PC-3 (cell line): Measurements from ENCODE around the gene BPIFB4. TPM values are rescaled to one million over a fixed set of nuclear protein-coding genes. Genes with fewer than 3 reads are reported as not detected.

Source experiments
- ATAC-seq: fragments of 200-7000 bp; cut with Tn5 transposase; 2 replicates; pipeline ENCODE4 v1.9.1; 2020; ENCODE audit warnings: mild to moderate bottlenecking, moderate library complexity
- BruUV-seq: library from RNA; stranded (reverse); fragments of 400-500 nt; replicated peaks from 2 replicates; lab custom pipeline; 2021; lab: Mats Ljungman, UMichigan
- CTCF ChIA-PET: fragments of 300-600 bp; sonication (Branson Sonifier 250); formaldehyde crosslinking; loops from one replicate; lab custom pipeline; 2022; ENCODE audit warnings: antibody characterized with exemption; lab: Charles Lee
- POLR2A ChIA-PET: fragments of 300-600 bp; sonication (Branson Sonifier 250); formaldehyde crosslinking; loops from one replicate; lab custom pipeline; 2022; ENCODE audit warnings: antibody characterized with exemption; ENCODE audit not compliant: unreplicated experiment; lab: Charles Lee
- DNase-seq: peaks from one replicate; pipeline ENCODE4 v3.0.0-alpha.2; 2015
- H2AFZ ChIP-seq: fragments of 300-600 bp; sonication (generic); 2 replicates; pipeline ENCODE4 v1.6.0; 2016; ENCODE audit warnings: antibody characterized with exemption, low read length
- H3F3A ChIP-seq: fragments of 300-600 bp; sonication (generic); one replicate; pipeline ENCODE4 v1.6.0; 2017; ENCODE audit warnings: antibody characterized with exemption, low read length, control low read depth, mild to moderate bottlenecking; ENCODE audit not compliant: unreplicated experiment
- H3K27ac ChIP-seq: fragments of 300-600 bp; sonication (generic); 2 replicates; pipeline ENCODE4 v1.5.1; 2016; ENCODE audit warnings: mild to moderate bottlenecking, low read length
- H3K27me3 ChIP-seq: fragments of 300-600 bp; sonication (generic); 2 replicates; pipeline ENCODE4 v1.6.1; 2016; ENCODE audit warnings: low read length, mixed read lengths
- H3K36me3 ChIP-seq: fragments of 300-600 bp; sonication (generic); 2 replicates; pipeline ENCODE4 v1.6.1; 2016; ENCODE audit warnings: low read depth, mixed run types, low read length, mixed read lengths
- H3K4me1 ChIP-seq: fragments of 300-600 bp; sonication (generic); 2 replicates; pipeline ENCODE4 v1.5.1; 2016; ENCODE audit warnings: low read length; ENCODE audit not compliant: insufficient read depth
- H3K4me2 ChIP-seq: fragments of 300-600 bp; sonication (generic); 2 replicates; pipeline ENCODE4 v1.6.0; 2016; ENCODE audit warnings: low read length
- H3K4me3 ChIP-seq: fragments of 300-600 bp; sonication (generic); 2 replicates; pipeline ENCODE4 v1.5.1; 2016; ENCODE audit warnings: mild to moderate bottlenecking, low read length, mixed read lengths
- H3K79me2 ChIP-seq: fragments of 300-600 bp; sonication (generic); 2 replicates; pipeline ENCODE4 v1.6.1; 2017; ENCODE audit warnings: low read length, mixed read lengths
- H3K9ac ChIP-seq: fragments of 300-600 bp; sonication (generic); 2 replicates; pipeline ENCODE4 v1.6.0; 2016; ENCODE audit warnings: mild to moderate bottlenecking, low read length
- H3K9me2 ChIP-seq: fragments of 300-600 bp; sonication (generic); replicated peaks from 2 replicates; pipeline ENCODE4 v1.6.1; 2016; ENCODE audit warnings: mixed run types, low read length, mixed read lengths
- H3K9me3 ChIP-seq: fragments of 300-600 bp; sonication (generic); 2 replicates; pipeline ENCODE4 v1.6.1; 2016; ENCODE audit warnings: low read length, mixed read lengths
- H4K20me1 ChIP-seq: fragments of 300-600 bp; sonication (generic); 2 replicates; pipeline ENCODE4 v1.6.1; 2016; ENCODE audit warnings: low read length, mixed read lengths
- CTCF ChIP-seq: fragments of 300-600 bp; sonication (generic); conservative IDR thresholded peaks from 2 replicates; pipeline ENCODE4 v1.5.1; 2017; ENCODE audit warnings: antibody characterized with exemption, low read depth, mild to moderate bottlenecking, low read length
- EZH2 ChIP-seq: fragments of 300-600 bp; sonication (generic); IDR thresholded peaks from one replicate; pipeline ENCODE4 v1.6.1; 2017; ENCODE audit warnings: antibody characterized with exemption, mild to moderate bottlenecking, low read length; ENCODE audit not compliant: unreplicated experiment
- EZH2phosphoT487 ChIP-seq: fragments of 300-600 bp; sonication (generic); IDR thresholded peaks from 2 replicates; pipeline ENCODE4 v1.6.1; 2018; ENCODE audit warnings: mild to moderate bottlenecking, antibody characterized with exemption, low read length, borderline replicate concordance
- intact Hi-C: fragments of 100-400 bp; cut with micrococcal nuclease; formaldehyde crosslinking; loops from 2 replicates; pipeline ENCODE4 v1.9.0; 2023
- total RNA-seq: library from RNA; depleted of rRNA; stranded (reverse); fragments of >200 nt; gene quantifications from 2 replicates; pipeline ENCODE4 v1.2.3, GENCODE V29; 2014; rRNA removed

BPIFB4 gene
- total RNA-seq, 1 experiment from 2014 or later: not detected

- no peaks in the 10 kb centered on the region for H3K79me2 ChIP-seq
- peaks cover 70% of the 10 kb centered on the region for H3K27me3 ChIP-seq
- no peaks in the 10 kb centered on the region for H3K36me3 ChIP-seq
- no TSS peak for BruUV-seq
- ATAC-seq (no peak), DNase-seq (no peak)
- CTCF ChIA-PET: no interaction called here
- no peaks in the 10 kb centered on the region for H3F3A ChIP-seq
- H3K9ac ChIP-seq: no peak overlapping the region
- no peak for TF ChIP-seq EZH2
- TF ChIP-seq EZH2phosphoT487: no peak
- TF ChIP-seq CTCF: no peak
- H3K9me3 ChIP-seq: no peaks in the 10 kb centered on the region
- POLR2A ChIA-PET: no interaction called here
- no peak overlapping the region for H2AFZ ChIP-seq
- no peaks in the 10 kb centered on the region for H3K4me1 ChIP-seq
- no peaks in the 10 kb centered on the region for H3K9me2 ChIP-seq
- H3K27ac ChIP-seq: no peak overlapping the region
- no peak overlapping the region for H3K4me3 ChIP-seq
- H3K4me2 ChIP-seq: no peak overlapping the region
- H4K20me1 ChIP-seq: no peaks in the 10 kb centered on the region
- intact Hi-C loops: no loop called here
Observed at GRCh38 chr20:33159713-33160112, 80.3 kb downstream of the BPIFB4 start.

GRCh38 chr20:33160681-33161080, 81.2 kb downstream of the BPIFB4 start:
- DNase-seq (no peak), ATAC-seq (no peak)
- Histone ChIP-seq H4K20me1 (no peaks in the 10 kb centered on the region), H3K27ac (no peak overlapping the region), H3F3A (no peaks in the 10 kb centered on the region), H3K79me2 (no peaks in the 10 kb centered on the region), H3K9me2 (no peaks in the 10 kb centered on the region), H3K9me3 (no peaks in the 10 kb centered on the region), H2AFZ (no peak overlapping the region), H3K4me2 (no peak overlapping the region), H3K9ac (no peak overlapping the region), H3K4me3 (no peak overlapping the region), H3K4me1 (no peaks in the 10 kb centered on the region), H3K36me3 (no peaks in the 10 kb centered on the region), H3K27me3 (peaks cover 73% of the 10 kb centered on the region)
- no TSS peak for BruUV-seq
- ChIA-PET CTCF (no interaction called here), POLR2A (no interaction called here)
- TF ChIP-seq EZH2: no peak
- TF ChIP-seq EZH2phosphoT487: no peak
- TF ChIP-seq CTCF: no peak
- intact Hi-C loops: no loop called here

Other genes with a start within 250 kb of the BPIFB4 start
- not detected in 2 replicates for gene EFCAB8, start 220.7 kb upstream of the BPIFB4 start, total RNA-seq
- not detected in 2 replicates for gene SUN5, start 75.2 kb upstream of the BPIFB4 start, total RNA-seq
- not detected in 2 replicates for gene BPIFB2, start 71.9 kb upstream of the BPIFB4 start, total RNA-seq
- gene BPIFB6, start 48.0 kb upstream of the BPIFB4 start, total RNA-seq: not detected in 2 replicates
- gene BPIFB3, start 25.7 kb upstream of the BPIFB4 start, total RNA-seq: not detected in 2 replicates
- not detected in 2 replicates for gene BPIFA2, start 88.5 kb downstream of the BPIFB4 start, total RNA-seq
- not detected in 2 replicates for gene BPIFA3, start 137.7 kb downstream of the BPIFB4 start, total RNA-seq
- not detected in 2 replicates for gene BPIFA1, start 156.4 kb downstream of the BPIFB4 start, total RNA-seq
- gene BPIFB1, start 203.6 kb downstream of the BPIFB4 start, total RNA-seq: not detected in 2 replicates